ENCODE data around the gene APRT.

The APRT gene

DNA sequence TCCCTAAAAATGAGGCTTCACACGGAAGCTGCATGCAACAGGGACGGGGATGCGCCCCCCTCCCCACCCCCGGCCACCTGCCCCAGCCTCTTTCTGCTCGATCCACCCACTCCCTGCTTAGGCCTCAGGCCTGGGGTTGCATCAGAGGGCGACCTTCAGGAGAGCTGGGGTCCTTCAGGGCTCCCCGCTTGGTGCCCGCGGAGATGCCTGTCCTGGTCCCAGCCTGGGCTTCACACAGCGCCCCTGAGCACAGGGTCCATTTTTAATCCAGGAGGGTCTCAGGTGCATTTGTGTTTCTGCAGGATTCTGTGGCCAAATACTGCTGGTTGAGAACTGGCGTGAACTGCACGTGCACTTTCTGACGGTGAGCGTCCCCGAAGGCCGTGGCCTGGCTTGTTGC, 7.4 kb upstream of the APRT start:
- Histone ChIP-seq H3K9ac (ENCODE audit: low read length) (no peak overlapping the region), H2AFZ (ENCODE audit: low read depth, low read length) (no peak overlapping the region), H3K4me2 (ENCODE audit: low read length) (no peak overlapping the region), H3K27ac (ENCODE audit: low read length) (no peak overlapping the region), H3K79me2 (ENCODE audit: low read length) (no peaks in the 10 kb centered on the region), H3K36me3 (replicated peaks; ENCODE audit: low read depth, low read length) (no peaks in the 10 kb centered on the region), H4K20me1 (ENCODE audit: insufficient read depth, low read length) (no peaks in the 10 kb centered on the region), H3K27me3 (ENCODE audit: low read depth, low read length) (no peaks in the 10 kb centered on the region), H3K9me3 (ENCODE audit: insufficient read depth, low read length) (no peaks in the 10 kb centered on the region), H3K4me3 (ENCODE audit: low read length) (no peak overlapping the region), H3K4me1 (ENCODE audit: low read length) (no peaks in the 10 kb centered on the region)
- TF ChIP-seq, protein P1, sequence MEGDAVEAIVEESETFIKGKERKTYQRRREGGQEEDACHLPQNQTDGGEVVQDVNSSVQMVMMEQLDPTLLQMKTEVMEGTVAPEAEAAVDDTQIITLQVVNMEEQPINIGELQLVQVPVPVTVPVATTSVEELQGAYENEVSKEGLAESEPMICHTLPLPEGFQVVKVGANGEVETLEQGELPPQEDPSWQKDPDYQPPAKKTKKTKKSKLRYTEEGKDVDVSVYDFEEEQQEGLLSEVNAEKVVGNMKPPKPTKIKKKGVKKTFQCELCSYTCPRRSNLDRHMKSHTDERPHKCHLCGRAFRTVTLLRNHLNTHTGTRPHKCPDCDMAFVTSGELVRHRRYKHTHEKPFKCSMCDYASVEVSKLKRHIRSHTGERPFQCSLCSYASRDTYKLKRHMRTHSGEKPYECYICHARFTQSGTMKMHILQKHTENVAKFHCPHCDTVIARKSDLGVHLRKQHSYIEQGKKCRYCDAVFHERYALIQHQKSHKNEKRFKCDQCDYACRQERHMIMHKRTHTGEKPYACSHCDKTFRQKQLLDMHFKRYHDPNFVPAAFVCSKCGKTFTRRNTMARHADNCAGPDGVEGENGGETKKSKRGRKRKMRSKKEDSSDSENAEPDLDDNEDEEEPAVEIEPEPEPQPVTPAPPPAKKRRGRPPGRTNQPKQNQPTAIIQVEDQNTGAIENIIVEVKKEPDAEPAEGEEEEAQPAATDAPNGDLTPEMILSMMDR (IDR thresholded peaks at IDR 0.05; ENCODE audit: low read depth, low read length), result no peak
- TF ChIP-seq EZH2phosphoT487 (IDR thresholded peaks at IDR 0.05; ENCODE audit: low read depth), result no peak

DNA sequence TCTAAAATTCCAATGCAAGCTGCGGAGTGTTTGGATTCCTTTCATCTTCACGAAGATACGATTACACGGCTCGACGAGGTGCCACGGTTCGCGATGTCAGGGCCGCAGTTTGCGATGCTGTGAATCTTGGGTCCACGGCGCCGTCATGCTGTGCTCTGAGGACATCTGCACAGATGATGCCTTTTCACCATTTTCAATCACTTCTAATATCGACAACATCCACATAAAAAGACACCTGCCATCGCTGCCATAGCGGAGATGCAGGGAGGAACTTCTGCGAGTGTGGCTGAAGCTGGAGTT, 6.8 kb upstream of the APRT start:
- no peaks in the 10 kb centered on the region for H3K79me2 ChIP-seq (ENCODE audit: low read length)
- H4K20me1 ChIP-seq (ENCODE audit: insufficient read depth, low read length), result no peaks in the 10 kb centered on the region
- no peak overlapping the region for H3K4me3 ChIP-seq (ENCODE audit: low read length)
- no peak overlapping the region for H3K4me2 ChIP-seq (ENCODE audit: low read length)
- H3K9ac ChIP-seq (ENCODE audit: low read length), result no peak overlapping the region
- no peaks in the 10 kb centered on the region for H3K27me3 ChIP-seq (ENCODE audit: low read depth, low read length)
- H3K9me3 ChIP-seq (ENCODE audit: insufficient read depth, low read length), result no peaks in the 10 kb centered on the region
- H3K27ac ChIP-seq (ENCODE audit: low read length), result no peak overlapping the region
- H2AFZ ChIP-seq (ENCODE audit: low read depth, low read length), result no peak overlapping the region
- H3K4me1 ChIP-seq (ENCODE audit: low read length), result no peaks in the 10 kb centered on the region
- H3K36me3 ChIP-seq (replicated peaks; ENCODE audit: low read depth, low read length), result no peaks in the 10 kb centered on the region
- TF ChIP-seq, protein P1 (IDR thresholded peaks at IDR 0.05; ENCODE audit: low read depth, low read length), result no peak
- TF ChIP-seq EZH2phosphoT487 (IDR thresholded peaks at IDR 0.05; ENCODE audit: low read depth), result no peak

DNA sequence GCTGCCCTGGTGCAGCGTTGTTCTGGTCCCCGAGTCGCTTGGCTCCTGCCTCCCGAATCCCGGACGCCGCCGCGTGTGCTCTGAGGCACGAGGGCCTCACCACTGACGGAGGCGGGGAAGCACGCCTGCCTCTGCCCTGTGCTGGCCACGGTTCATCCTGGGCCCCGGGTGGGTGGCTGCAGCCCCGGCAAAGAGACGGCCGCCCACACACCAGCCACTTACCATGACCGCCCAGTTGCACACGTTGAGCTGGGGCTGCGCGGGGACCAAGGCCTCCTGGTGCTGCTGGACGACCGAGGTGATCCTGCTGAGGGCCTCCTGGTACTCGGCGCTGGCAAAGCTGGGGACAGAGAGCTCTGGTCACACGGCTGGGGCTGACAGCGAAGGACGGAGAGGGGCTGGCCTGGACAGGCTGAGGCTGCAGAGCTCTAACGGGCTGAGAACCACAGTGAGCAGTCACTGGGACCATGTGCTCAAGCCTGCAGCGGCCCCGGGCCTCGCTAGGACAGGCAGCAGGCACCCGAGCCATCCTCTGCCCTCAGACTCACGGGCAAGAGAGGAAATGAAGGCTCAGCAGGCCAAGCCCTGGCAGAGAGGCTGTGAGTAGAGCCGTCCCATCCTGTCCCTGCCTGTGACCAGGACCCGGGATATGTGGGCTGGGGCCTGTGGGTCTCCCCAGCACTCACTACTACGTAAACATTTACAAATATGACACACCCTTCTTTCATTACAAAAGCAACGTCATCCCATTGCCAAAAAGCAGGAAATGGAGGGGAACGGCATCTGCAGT, 6.3 kb upstream of the APRT start:
- H3K4me2 ChIP-seq (ENCODE audit: low read length), result no peak overlapping the region
- no peaks in the 10 kb centered on the region for H4K20me1 ChIP-seq (ENCODE audit: insufficient read depth, low read length)
- no peaks in the 10 kb centered on the region for H3K36me3 ChIP-seq (replicated peaks; ENCODE audit: low read depth, low read length)
- no peak overlapping the region for H3K27ac ChIP-seq (ENCODE audit: low read length)
- H3K9ac ChIP-seq (ENCODE audit: low read length), result no peak overlapping the region
- H2AFZ ChIP-seq (ENCODE audit: low read depth, low read length), result no peak overlapping the region
- H3K4me1 ChIP-seq (ENCODE audit: low read length), result no peaks in the 10 kb centered on the region
- no peak overlapping the region for H3K4me3 ChIP-seq (ENCODE audit: low read length)
- H3K9me3 ChIP-seq (ENCODE audit: insufficient read depth, low read length), result no peaks in the 10 kb centered on the region
- H3K79me2 ChIP-seq (ENCODE audit: low read length), result no peaks in the 10 kb centered on the region
- TF ChIP-seq EZH2phosphoT487 (IDR thresholded peaks at IDR 0.05; ENCODE audit: low read depth), result no peak
- TF ChIP-seq, protein P1 (IDR thresholded peaks at IDR 0.05; ENCODE audit: low read depth, low read length), result no peak
- no peaks in the 10 kb centered on the region for H3K27me3 ChIP-seq (ENCODE audit: low read depth, low read length)

- H3K27ac ChIP-seq (ENCODE audit: low read length), result no peak overlapping the region
- no peak overlapping the region for H3K9ac ChIP-seq (ENCODE audit: low read length)
- TF ChIP-seq EZH2phosphoT487 (IDR thresholded peaks at IDR 0.05; ENCODE audit: low read depth), result no peak
- TF ChIP-seq, protein P1 (IDR thresholded peaks at IDR 0.05; ENCODE audit: low read depth, low read length), result no peak
Measured at GRCh38 chr16:88816736-88817535, 5.2 kb upstream of the APRT start.

More at GRCh38 chr16:88816736-88817535, 5.2 kb upstream of the APRT start:
- H3K36me3 ChIP-seq (replicated peaks; ENCODE audit: low read depth, low read length), result no peaks in the 10 kb centered on the region
- no peaks in the 10 kb centered on the region for H3K4me1 ChIP-seq (ENCODE audit: low read length)
- no peak overlapping the region for H3K4me2 ChIP-seq (ENCODE audit: low read length)
- H3K79me2 ChIP-seq (ENCODE audit: low read length), result no peaks in the 10 kb centered on the region
- H2AFZ ChIP-seq (ENCODE audit: low read depth, low read length), result no peak overlapping the region
- no peaks in the 10 kb centered on the region for H3K27me3 ChIP-seq (ENCODE audit: low read depth, low read length)
- H3K9me3 ChIP-seq (ENCODE audit: insufficient read depth, low read length), result no peaks in the 10 kb centered on the region
- H4K20me1 ChIP-seq (ENCODE audit: insufficient read depth, low read length), result no peaks in the 10 kb centered on the region
- no peak overlapping the region for H3K4me3 ChIP-seq (ENCODE audit: low read length)

Measured in OCI-LY3 (cell line).